ENCODE data around the gene ACAP2.
"Not testable (repeated sequence)": the region's sequence is repeated elsewhere in the genome, so short reads cannot be mapped to it uniquely, and the experiment has no call there.

The ACAP2 gene

DNA sequence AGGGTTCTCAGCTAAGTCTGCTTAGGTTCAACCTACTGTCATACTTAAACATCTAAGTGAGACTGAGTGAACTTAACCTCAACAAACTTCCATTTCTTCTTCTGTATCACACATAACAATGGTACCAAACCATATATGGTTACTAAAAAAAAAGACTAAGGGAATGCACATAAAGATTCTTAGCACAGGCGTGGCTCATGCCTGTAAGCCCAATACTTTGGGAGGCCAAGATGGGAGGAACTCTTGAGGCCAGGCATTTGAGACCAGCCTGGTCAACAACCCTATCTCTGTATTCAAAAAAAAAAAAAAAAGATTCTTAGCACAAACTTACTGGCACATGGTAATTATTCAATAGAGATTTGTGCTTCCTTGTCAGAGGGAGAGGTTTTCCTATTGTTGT is 57.9 kb downstream of the ACAP2 start:
- no peak for DNase-seq

DNA sequence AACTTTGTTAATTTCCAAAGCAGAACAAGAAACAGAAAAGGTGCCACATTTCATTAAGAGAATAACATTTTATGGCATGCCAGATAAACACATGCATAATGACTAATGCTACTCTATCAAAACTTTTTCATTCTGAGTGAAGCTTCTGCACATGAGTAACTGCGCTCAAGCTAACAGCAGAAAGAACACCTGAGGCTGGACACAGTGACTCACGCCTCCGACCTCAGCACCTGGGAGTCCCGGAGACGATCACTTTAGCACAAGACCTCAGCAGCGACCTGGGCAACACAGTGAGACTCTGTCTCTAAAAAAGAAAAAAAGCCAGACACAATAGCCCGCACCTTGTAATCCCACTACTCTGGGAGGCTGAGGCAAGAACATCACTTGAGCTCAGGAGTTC is 70.6 kb downstream of the ACAP2 start:
- DNase-seq: no peak

DNA sequence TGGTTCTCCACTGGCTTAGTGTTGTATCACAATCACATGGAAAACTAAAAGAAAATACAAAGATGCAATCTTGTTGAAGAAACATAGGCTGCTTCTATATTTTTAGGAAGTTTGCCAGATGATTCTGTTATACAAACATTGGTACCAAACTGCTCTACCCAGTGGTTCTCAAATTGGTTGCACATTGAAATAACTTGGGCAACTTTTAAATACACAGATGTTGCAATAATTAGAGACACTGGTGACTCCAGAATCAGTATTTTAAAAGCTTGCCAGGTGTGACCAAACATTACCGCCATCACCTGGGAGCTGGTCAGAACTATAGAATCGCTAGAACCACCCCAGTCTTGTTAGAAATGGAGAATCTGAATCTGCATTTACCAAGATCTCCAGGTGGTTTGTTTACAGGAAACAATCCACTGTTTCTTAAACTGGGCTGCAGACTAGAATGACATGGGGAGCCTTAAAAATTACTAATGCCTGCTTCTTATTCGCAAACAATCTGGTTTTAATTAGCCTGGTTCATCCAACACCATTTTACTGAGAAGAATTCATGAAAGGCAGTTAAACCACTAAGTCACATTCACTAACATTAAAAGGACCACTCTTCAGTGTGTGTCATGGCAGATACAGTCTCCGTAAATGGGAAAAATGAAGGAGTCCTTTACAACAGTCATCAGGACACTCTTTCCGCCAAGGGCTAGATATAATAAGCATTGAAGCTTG is 76.5 kb downstream of the ACAP2 start:
- no peak for DNase-seq

DNA sequence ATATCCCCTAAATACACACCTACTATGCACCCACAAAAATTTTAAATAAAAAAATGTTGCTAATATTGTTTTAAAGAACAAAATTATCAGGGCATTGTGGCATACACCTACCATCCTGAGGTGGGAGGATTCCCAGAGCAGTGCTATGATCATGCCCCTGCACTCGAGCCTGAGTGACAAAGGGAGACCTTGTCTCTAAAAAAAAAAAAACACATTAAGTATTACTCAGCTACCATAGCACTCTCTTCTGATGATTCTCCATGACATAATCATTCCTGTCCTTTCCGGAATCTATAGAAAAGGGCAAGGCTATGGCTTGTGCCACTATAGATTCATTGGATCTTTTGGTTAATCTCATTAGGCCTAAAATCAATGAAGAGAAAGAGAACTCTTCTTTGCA is 77.4 kb downstream of the ACAP2 start:
- DNase-seq: no peak

- not testable (repeated sequence) for DNase-seq
Observed at GRCh38 chr3:195357797-195358196, 85.0 kb downstream of the ACAP2 start.

DNA sequence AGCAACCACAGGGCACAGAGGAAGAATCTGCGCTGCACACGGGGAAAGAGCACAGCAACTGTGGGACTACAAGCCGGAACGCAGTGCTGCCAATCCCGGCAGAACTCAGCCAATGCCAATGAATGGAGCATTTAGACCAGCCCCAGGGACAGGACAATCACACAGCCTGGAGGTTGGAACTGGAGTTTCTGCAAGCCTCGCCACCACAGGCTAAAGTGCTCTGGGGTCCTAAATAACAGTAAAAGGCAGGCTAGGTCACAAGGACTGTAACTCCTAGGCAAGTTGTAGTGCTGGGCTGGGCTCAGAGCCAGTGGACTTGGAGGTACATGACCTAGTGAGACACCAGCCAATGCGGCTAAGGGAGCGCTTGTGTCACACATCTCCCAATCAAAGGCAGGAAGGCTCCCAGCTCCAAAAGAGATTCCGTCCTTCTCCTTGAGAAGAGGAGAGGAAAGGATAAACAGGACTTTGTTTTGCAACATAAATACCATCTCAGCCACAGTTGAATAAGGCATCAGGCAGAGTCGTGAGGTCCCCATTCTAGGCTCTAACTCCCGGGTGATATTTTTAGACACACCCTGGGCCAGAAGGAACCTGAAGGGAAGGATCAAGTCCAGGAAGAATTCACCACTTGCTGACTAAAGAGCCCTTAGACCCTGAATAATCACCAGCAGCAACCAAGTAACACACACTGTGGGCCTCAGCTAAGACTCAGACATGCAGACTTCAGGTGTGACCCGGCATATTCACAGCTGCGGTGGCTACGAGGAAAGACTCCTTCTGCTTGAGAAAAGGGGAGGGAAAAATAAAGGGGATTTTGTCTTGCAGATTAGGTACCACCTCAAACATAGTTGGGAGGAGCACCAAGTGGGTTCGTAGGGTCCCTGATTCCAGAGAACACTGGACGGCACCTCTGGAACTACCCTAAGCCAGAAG is 86.4 kb downstream of the ACAP2 start:
- DNase-seq: no peak

DNA sequence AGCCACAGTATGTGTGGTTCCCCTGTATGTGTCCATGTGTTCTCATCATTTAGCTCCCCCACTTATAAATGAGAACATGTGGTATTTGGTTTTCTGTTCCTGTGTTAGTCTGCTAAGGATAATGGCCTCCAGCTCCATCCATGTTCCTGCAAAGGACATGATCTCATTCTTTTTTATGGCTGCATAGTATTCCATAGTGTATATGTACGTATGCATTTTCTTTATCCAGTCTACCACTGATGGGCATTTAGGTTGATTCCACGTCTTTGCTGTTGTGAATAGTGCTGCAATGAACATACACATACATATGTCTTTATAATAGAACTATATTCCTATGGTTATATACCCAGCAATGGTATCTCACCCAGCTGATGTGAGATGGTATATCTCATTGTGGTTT is 88.8 kb downstream of the ACAP2 start:
- DNase-seq: not testable (repeated sequence)

- no peak for DNase-seq
Observed at GRCh38 chr3:195352895-195353488, 89.8 kb downstream of the ACAP2 start.

DNA sequence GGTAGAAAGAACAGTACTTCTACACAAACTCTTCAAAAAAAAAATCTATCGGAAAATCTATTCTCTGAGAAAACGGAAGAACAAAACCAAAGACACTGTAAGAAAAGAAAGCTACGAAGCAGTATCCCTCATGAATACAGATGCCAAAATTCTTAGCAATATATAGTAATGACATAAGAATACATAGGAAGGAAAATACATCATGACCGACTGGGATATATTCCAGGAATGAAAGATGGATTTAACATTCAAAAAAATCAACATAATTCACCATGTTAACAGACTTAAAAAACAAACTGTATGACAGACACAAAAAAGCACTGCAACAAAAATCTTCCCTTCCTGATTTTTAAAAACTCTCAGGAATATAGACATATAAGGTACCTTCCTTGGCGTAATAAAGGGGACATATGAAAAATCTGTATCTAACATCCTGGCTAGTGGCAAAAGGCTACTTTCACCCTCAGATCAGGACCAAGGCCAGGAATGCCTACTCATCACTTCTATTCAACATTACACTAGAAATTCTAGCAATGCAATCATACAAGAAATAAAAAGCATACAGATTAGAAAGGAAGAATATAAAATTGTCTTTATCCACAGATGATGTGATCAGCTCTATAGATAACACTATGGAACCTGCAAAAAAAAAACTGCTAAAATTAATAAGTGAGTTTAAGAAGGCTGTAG is 94.2 kb downstream of the ACAP2 start:
- DNase-seq: no peak

GRCh38 chr3:195337747-195338146 is 105.1 kb downstream of the ACAP2 start:
- DNase-seq: no peak

DNA sequence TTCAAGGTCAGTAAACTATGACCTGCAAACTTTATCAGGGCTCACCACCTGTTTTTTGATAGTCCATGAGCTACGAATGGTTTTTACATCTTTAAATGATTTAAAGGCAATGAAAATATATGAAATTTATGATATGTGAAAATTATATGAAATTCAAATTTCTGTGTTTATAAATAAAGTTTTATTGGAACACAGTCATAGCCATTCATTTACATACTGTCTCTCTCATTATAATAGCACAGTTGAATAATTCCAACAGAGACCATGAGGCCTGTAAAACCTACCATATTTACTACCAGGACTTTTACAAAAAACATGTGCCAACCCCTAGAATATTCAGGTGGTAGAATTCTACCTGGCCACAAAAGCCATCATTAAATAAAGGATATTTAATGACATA is 107.9 kb downstream of the ACAP2 start:
- DNase-seq: no peak

- DNase-seq: no peak
Observed at GRCh38 chr3:195319060-195319459, 123.8 kb downstream of the ACAP2 start.

DNA sequence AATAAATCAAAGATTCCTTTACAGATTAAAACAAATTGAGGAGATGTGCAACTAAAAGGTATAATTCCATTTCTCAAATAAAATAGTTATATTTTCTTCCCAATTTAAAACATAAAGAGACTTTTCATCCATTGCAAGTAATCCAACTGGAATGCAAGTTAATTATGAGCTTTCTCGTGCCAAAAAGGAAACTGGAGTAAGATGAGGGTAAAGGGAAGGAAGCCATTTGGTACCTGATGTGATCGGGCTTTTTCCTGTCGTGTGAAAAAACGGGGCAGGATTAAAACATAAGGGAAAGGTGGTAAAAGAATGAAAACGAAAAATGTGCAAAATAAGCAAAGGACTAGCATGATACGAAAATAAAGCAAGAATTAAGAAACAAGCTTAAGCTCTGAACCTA is 130.1 kb downstream of the ACAP2 start:
- no peak for DNase-seq

DNA sequence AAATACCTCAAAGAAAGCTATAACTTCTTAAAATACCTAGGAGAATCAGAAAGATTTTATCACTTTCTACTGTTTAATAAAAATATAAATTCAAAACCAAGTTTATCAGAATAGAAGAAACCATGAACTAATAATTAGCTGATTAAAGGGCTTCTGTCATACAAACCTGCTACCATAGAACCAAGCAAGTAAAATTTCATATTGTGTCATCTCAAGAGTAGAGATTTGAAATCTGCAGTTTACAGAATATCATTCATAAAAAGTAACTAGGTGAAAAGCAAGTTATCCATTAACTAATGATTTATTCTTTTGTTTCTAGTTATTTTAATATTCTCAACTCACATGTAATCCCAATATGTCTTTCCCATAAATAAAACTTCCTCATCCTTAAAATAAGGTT is 135.1 kb downstream of the ACAP2 start:
- no peak for DNase-seq

DNA sequence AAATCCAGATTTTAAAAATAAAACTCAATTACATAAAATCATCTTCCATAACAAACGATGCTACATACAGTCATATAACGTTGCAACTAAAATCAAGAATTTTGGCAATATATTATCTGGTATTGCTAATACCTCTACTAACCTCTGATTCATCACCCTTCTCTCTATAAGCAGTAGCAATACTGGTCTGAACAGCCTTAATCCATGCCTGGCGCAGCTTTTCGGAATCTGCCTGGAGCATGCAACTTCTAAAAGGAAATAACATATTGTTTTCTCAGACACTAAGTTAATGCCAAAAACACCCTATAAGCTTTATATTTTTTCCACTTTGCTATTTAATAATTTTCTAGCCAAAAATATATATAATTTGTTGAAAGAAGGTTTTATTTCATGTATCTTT is 136.5 kb downstream of the ACAP2 start:
- DNase-seq: no peak

DNA sequence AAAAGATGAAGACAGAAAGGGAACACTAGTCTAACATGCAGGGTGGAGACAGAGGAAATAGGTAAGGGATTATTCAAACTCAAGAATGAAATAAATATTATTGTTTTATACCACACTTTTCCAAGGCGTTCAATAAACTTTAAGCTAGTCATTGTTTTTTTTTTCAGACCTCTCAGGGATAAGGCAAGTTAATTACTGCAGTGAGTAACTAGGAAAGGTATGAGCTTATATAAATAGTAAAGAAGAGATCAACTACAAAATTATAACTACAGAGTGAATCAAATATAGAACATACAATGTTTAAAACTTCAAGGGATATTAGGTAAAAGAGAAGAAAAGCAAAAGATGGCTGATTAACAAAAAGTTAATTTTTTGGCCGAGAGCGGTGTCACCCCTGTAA is 140.4 kb downstream of the ACAP2 start:
- DNase-seq: no peak

GRCh38 chr3:195297446-195297845 is 145.4 kb downstream of the ACAP2 start:
- DNase-seq: no peak

DNA sequence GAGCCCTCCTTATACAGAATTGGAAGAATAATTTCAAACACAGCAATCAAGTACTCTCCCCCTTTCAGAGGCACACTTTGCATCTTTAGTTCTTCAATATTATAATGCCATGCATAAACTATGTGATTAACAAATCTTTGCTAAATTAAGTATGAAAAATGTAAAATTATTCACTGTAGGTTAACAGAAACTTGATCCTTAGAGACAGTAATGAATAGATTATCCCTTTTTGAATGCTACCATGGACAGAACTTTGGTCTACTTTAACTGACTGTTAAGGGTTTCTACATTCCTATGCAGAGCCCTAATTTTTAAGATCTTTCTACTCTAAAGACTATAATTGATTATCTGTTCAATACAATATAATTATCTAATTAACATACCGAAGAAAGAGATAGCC is 146.2 kb downstream of the ACAP2 start:
- no peak for DNase-seq

DNA sequence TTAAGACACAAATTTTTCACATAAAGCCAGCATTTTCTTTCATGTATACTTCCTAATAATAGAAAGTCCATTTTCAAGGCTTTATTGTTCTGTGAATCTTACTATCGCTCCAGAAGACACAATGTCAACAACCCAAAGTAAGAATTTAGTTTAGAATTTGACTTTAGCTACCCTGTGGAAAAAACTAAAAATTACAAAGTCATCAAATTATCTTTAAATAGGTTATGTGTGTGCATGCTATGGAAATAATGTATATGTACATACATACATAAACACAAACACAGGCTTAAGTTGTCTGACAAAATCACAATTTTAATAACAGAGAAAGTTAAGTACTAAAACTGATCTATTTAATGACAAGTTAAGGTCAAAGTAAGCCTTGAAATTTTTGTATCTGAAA is 151.7 kb downstream of the ACAP2 start:
- no peak for DNase-seq

GRCh38 chr3:195290643-195291042 is 152.2 kb downstream of the ACAP2 start:
- DNase-seq: not testable (repeated sequence)

DNA sequence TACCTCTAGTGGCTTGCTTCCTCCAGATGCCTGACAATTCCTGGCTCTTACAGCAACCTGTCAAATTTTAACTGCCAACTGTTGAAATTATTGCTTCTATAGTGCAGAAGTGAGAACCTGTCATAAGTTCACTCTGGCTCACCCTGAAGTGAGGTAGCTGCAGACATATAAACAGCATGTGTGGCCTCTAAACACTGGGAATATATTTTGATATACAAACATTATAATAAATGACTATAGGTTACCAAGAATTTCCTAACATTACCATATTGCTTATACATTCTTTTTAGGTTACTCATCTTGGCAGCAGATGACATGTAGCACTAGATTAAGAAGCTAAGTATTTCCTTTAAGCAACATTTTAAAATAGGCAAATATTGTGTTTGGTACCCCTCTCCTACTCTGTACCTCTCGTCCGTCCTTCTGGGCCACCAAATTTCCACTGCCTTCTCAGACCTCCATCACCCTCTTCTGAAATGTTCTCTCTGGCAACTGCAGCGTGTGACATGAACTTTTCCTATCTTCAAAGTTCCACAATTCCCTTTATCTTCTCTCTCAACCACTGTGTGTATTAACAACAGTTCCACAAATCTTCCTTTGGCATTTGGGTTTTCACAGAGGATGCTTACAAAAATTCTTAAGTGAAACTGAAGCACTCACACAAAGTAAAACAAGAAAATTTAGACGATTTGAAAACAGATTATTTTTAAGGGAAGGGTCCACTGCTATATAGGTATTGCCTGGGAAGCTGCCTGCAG is 156.5 kb downstream of the ACAP2 start:
- DNase-seq: no peak

DNA sequence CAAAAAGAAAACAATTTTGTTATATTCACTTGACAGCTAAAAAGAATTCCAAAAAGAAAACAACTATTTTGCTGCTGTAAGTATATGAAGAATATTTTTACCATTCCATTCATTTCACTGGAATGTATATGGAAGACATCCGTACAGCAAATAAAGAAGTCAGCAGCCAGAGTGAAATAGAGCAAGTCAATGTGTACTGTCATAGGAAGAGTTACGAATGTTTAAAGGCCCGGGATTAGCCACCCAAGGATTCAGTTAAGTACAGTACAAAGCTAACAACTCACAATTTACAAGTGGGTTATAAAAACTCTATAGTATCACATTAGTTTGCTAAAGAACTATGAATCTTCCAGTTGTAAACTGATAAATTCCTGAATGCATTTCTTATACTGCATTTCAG is 157.4 kb downstream of the ACAP2 start:
- no peak for DNase-seq

DNA sequence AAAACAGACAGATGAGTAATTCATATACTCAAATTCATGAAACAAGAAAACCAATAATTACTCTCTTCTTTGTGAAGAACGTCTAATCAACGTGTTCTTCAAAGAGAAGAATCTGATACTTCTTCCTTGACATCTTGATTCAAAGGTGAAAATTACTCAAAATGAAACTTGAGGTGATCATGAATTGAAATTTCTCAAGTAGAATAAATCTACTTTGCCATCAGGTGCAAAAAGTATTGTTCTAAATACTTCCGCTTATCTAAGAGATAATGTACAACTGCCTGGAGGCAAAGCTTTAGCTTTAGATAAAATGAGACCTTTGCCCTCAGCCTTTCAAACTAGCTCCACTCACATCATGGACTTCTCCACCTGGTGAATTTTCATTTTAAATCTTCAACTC is 158.0 kb downstream of the ACAP2 start:
- DNase-seq: no peak
